Middle frontal gyrus (tissue), 1 donor: Measurements from ENCODE around the gene ZNF426.

Experiments
- DNase-seq: peaks from one replicate; pipeline ENCODE4 v3.0.0-alpha.2; 2015; ENCODE audit warnings: low spot score; ENCODE audit errors: extremely low spot score

ZNF426 gene

DNA sequence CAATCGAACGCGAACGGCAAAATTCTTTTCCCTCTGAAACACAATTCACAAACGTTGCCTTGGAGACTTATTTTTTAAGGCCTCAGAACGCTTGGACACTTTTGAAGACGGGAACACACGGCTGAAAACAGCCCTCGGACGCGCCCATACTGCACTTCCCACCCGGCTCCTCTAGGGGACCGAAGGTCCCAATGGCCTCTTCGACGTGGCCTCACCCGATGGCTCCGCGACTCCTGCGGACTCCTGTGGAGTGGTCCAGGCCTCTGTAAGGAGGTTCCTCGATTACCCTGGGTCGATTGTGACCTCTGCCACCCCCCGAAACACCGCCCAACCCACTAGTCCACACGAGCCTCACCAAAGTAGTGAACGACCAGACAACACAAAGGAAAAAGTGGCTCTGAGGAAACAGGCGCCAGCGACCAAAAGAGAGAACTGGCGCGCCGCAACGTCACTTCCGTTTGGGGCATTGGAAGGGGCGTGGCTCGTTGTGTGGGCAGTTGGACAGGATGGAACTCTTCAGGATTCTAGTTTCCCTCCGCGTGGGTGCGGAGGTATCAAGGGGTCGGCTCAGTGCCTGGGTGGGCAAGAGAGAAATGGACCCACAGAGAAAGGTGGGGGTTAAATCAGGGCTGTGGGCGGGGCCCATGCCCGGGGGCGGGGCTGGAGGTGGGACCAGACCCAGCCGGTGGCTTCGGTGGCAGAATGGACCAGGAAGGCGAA is 40.1 kb downstream of the ZNF426 start, which contains the start of gene ZNF560:
ZNF560 (minus strand) TSS at position 434 of the 720 bp plus-strand sequence. CDS start 23,303 bp downstream, outside the sequence.
- no peak for DNase-seq

DNA sequence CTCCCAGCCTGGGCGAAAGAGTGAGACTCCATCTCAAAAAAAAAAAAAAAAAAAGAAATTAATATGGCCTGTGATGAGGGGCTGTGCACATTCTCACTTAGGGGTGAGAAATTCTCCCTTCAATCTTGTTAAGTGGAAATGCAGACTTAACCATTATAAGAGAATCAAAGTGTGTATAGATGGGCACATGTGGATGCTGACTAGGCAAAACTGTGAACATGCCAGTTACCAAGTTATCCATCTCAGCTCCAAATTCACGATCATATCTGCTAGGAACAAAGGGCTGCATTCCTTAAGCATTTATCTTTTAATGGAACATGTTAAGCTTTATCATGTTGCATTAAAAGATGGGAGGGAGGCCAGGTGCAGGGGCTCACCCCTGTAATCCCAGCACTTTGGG is 44.3 kb downstream of the ZNF426 start:
- no peak for DNase-seq

DNA sequence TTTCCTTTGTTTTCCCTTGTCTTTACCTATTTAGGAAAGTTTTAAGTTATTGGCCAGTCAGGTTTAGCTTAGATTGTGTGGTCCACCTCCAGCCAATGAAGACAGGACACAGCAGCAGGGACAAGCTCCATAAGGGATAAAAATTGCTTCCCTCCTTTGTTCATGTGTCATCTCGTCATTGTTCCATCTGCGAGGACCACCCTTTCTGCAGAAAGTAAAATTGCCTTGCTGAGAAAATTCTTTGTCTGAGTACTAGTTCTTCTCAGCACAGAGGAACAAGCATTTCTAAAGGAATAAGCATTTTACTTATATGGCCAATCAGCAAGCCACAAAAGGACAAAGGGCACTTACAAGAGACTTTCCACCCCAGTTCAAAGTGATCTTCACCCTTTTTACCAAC is 51.4 kb downstream of the ZNF426 start:
- DNase-seq, result no peak

DNA sequence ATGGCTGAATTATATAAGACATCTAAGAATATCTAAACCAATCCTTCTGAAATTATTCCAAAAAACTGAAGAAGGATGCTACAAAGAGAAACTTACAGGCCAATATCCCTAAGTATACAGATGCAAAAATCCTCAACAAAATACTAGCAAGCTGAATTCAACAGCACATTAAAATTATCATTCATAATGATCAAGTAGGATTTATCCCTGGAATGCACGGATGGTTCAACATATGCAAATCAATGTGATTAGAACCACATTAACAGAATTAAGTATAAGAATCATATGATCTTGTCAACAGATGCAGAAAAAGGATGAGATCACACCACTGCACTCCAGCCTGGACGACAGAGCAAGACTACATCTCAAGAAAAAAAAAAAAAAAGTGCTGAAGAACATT is 53.3 kb downstream of the ZNF426 start:
- no peak for DNase-seq

DNA sequence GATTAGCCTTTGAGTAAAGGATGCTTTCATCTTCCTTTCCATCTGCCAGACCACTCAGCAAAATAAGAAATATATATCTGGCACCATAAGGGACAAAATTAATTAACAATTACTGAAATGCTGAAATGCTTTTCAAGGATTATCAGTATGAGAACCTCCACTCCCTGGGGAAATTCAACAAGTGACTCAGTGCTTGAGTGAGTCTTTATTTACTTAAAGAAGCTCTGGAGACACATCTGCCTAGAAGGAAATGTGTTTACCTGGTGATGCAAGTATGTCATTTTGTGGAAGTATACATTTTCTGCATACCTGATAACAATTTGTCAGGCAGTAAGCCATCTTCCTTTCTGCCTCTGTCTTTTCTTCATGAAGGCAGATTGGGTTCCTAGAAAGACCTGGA is 63.5 kb downstream of the ZNF426 start:
- DNase-seq, result no peak
